ENCODE data around the gene ELAC1. TPM values are rescaled to one million over a fixed set of nuclear protein-coding genes. Genes with fewer than 3 reads are reported as not detected.
A peak's percentile ranks its signal among the peaks of the same experiment; 100 is the strongest.
"Not testable (repeated sequence)": the region's sequence is repeated elsewhere in the genome, so short reads cannot be mapped to it uniquely, and the experiment has no call there.

Gene ELAC1
- total RNA-seq, 1 donor from 2014 or later = 3.3 TPM

GRCh38 chr18:50961974-50962373 lies 5.9 kb upstream of the ELAC1 start:
- ATAC-seq (ENCODE audit: poor library complexity) (no peak), DNase-seq (no peak)
- intact Hi-C loops (cut with DNase I) = no loop called here

GRCh38 chr18:50969448-50969847 lies 1.6 kb downstream of the ELAC1 start:
- intact Hi-C loops (cut with DNase I) = no loop called here
- DNase-seq (no peak), ATAC-seq (ENCODE audit: poor library complexity) (no peak)

GRCh38 chr18:50970006-50970405 lies 2.2 kb downstream of the ELAC1 start:
- DNase-seq (peak; percentile 64), ATAC-seq (ENCODE audit: poor library complexity) (peak; percentile 39)
- intact Hi-C loops (cut with DNase I) = no loop called here

GRCh38 chr18:50972404-50972803 lies 4.6 kb downstream of the ELAC1 start:
- intact Hi-C loops (cut with DNase I) = not testable (repeated sequence)

GRCh38 chr18:50973367-50974126 lies 5.7 kb downstream of the ELAC1 start:
- no peak for DNase-seq
- intact Hi-C loops (cut with DNase I) = no loop called here
- peak; percentile 50 for ATAC-seq (ENCODE audit: poor library complexity)

More at GRCh38 chr18:50972404-50972803, 4.6 kb downstream of the ELAC1 start:
- ATAC-seq (ENCODE audit: poor library complexity); DNase-seq: not testable (repeated sequence)

GRCh38 chr18:50977037-50977760 lies 9.4 kb downstream of the ELAC1 start:
- intact Hi-C loops (cut with DNase I) = no loop called here
- ATAC-seq (ENCODE audit: poor library complexity) (no peak), DNase-seq (no peak)

GRCh38 chr18:50981381-50981780 lies 13.5 kb downstream of the ELAC1 start:
- ATAC-seq (ENCODE audit: poor library complexity) (no peak), DNase-seq (no peak)
- intact Hi-C loops (cut with DNase I) = no loop called here

- no peak for ATAC-seq (ENCODE audit: poor library complexity)
- no peak for DNase-seq
- intact Hi-C loops (cut with DNase I) = no loop called here
Observed at GRCh38 chr18:50982086-50982801, 14.4 kb downstream of the ELAC1 start.

GRCh38 chr18:50982802-50983179 lies 15.0 kb downstream of the ELAC1 start:
- intact Hi-C loops (cut with DNase I) = no loop called here
- DNase-seq (no peak), ATAC-seq (ENCODE audit: poor library complexity) (no peak)

- no peak for ATAC-seq (ENCODE audit: poor library complexity)
- DNase-seq = no peak
- intact Hi-C loops (cut with DNase I) = no loop called here
Observed at GRCh38 chr18:50986360-50987087, 18.7 kb downstream of the ELAC1 start.

GRCh38 chr18:50987261-50987660 lies 19.4 kb downstream of the ELAC1 start:
- DNase-seq (no peak), ATAC-seq (ENCODE audit: poor library complexity) (no peak)
- intact Hi-C loops (cut with DNase I) = no loop called here

GRCh38 chr18:50989711-50990110 lies 21.9 kb downstream of the ELAC1 start:
- intact Hi-C loops (cut with DNase I) = no loop called here
- ATAC-seq (ENCODE audit: poor library complexity) (no peak), DNase-seq (no peak)

GRCh38 chr18:50992351-50992762 lies 24.5 kb downstream of the ELAC1 start:
- no peak for DNase-seq
- intact Hi-C loops (cut with DNase I) = no loop called here
- ATAC-seq (ENCODE audit: poor library complexity) = no peak

- ATAC-seq (ENCODE audit: poor library complexity) = no peak
- intact Hi-C loops (cut with DNase I) = no loop called here
Observed at GRCh38 chr18:50994031-50994430, 26.2 kb downstream of the ELAC1 start.

GRCh38 chr18:51003174-51003573 lies 35.3 kb downstream of the ELAC1 start:
- ATAC-seq (ENCODE audit: poor library complexity) = not testable (repeated sequence)

More at GRCh38 chr18:50994031-50994430, 26.2 kb downstream of the ELAC1 start:
- DNase-seq = no peak

GRCh38 chr18:51006061-51006818 lies 38.4 kb downstream of the ELAC1 start:
- DNase-seq = no peak
- intact Hi-C loops (cut with DNase I) = no loop called here
- peak; percentile 34 for ATAC-seq (ENCODE audit: poor library complexity)

More at GRCh38 chr18:51003174-51003573, 35.3 kb downstream of the ELAC1 start:
- DNase-seq; intact Hi-C loops (cut with DNase I): not testable (repeated sequence)

- no peak for DNase-seq
- intact Hi-C loops (cut with DNase I) = no loop called here
- no peak for ATAC-seq (ENCODE audit: poor library complexity)
Observed at GRCh38 chr18:51006948-51007789, 39.3 kb downstream of the ELAC1 start.
